Measurements from ENCODE around the gene PTDSS2. TPM values are rescaled to one million over a fixed set of nuclear protein-coding genes. Genes with fewer than 3 reads are reported as not detected.

Gene PTDSS2
- total RNA-seq, 1 experiment from 2014 or later, result 49.5 TPM

DNA sequence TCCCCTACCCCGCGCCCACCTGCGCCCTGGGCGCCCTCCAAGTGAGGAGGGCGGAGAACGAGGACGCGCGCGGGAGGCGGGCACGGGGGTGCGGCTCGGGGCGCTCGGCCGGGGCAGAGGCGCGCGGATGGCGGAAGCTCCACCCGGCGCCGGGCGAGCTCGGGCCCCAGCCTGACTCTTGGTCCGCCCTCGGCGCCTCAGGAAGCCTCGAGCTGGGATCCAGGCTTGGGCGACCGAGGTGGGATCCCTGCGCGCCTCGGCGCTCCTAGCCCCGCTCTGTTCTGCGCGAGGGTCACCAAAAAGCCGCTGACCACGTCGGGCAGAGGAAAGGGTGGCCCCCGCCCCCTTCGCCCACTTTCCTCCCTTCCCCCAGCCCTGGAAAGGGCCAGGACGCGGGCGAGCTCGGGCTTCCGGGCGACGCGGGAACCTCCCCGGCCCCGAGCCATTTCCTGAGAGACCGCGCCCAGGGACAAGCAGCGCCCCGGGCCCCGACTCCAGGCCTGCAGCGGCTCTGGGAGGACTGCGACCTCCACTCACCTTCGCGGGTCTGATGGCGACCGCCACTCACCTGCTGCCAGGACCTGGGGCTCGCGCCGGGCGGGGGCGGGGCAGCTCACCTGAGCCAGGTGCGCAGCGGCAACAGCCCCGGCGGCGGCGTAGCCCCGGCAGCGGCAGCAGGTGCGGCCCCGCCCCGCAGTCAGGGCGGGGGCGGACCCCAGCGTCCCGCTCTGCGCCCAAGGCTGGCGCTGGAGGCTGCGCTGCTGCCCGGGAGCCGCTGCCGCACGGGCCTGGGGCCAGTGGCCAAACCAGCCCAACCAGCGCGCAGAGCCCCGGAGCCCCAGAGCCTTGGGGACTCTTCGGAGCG lies 33.1 kb upstream of the PTDSS2 start (continued):
- TF ChIP-seq, protein P1, sequence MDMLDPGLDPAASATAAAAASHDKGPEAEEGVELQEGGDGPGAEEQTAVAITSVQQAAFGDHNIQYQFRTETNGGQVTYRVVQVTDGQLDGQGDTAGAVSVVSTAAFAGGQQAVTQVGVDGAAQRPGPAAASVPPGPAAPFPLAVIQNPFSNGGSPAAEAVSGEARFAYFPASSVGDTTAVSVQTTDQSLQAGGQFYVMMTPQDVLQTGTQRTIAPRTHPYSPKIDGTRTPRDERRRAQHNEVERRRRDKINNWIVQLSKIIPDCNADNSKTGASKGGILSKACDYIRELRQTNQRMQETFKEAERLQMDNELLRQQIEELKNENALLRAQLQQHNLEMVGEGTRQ (CRISPR knock-in tag; IDR thresholded peaks at IDR 0.05), result no peak
- TF ChIP-seq, protein P2, sequence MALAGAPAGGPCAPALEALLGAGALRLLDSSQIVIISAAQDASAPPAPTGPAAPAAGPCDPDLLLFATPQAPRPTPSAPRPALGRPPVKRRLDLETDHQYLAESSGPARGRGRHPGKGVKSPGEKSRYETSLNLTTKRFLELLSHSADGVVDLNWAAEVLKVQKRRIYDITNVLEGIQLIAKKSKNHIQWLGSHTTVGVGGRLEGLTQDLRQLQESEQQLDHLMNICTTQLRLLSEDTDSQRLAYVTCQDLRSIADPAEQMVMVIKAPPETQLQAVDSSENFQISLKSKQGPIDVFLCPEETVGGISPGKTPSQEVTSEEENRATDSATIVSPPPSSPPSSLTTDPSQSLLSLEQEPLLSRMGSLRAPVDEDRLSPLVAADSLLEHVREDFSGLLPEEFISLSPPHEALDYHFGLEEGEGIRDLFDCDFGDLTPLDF (CRISPR knock-in tag; IDR thresholded peaks at IDR 0.05), result no peak
- TF ChIP-seq, protein P3, sequence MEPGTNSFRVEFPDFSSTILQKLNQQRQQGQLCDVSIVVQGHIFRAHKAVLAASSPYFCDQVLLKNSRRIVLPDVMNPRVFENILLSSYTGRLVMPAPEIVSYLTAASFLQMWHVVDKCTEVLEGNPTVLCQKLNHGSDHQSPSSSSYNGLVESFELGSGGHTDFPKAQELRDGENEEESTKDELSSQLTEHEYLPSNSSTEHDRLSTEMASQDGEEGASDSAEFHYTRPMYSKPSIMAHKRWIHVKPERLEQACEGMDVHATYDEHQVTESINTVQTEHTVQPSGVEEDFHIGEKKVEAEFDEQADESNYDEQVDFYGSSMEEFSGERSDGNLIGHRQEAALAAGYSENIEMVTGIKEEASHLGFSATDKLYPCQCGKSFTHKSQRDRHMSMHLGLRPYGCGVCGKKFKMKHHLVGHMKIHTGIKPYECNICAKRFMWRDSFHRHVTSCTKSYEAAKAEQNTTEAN (CRISPR knock-in tag; IDR thresholded peaks at IDR 0.05), result peak; percentile 46; the same call in 1 of the 2 replicates
- TF ChIP-seq, protein P4, sequence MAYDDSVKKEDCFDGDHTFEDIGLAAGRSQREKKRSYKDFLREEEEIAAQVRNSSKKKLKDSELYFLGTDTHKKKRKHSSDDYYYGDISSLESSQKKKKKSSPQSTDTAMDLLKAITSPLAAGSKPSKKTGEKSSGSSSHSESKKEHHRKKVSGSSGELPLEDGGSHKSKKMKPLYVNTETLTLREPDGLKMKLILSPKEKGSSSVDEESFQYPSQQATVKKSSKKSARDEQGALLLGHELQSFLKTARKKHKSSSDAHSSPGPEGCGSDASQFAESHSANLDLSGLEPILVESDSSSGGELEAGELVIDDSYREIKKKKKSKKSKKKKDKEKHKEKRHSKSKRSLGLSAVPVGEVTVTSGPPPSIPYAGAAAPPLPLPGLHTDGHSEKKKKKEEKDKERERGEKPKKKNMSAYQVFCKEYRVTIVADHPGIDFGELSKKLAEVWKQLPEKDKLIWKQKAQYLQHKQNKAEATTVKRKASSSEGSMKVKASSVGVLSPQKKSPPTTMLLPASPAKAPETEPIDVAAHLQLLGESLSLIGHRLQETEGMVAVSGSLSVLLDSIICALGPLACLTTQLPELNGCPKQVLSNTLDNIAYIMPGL (CRISPR knock-in tag; IDR thresholded peaks at IDR 0.05), result no peak; the same call in 1 of the 2 replicates
- TF ChIP-seq, protein P5, sequence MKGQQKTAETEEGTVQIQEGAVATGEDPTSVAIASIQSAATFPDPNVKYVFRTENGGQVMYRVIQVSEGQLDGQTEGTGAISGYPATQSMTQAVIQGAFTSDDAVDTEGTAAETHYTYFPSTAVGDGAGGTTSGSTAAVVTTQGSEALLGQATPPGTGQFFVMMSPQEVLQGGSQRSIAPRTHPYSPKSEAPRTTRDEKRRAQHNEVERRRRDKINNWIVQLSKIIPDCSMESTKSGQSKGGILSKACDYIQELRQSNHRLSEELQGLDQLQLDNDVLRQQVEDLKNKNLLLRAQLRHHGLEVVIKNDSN (CRISPR knock-in tag; IDR thresholded peaks at IDR 0.05), result no peak
- TF ChIP-seq FOXK1 (CRISPR knock-in tag; IDR thresholded peaks at IDR 0.05) (peak; percentile 68), RELA (CRISPR knock-in tag; IDR thresholded peaks at IDR 0.05; ENCODE audit: borderline replicate concordance) (no peak; the same call in 1 of the 2 replicates), ELF4 (CRISPR knock-in tag; IDR thresholded peaks at IDR 0.05; ENCODE audit: low read depth) (no peak), GRHL2 (CRISPR knock-in tag; IDR thresholded peaks at IDR 0.05; ENCODE audit: insufficient replicate concordance, severe bottlenecking) (no peak), CREB1 (CRISPR knock-in tag; IDR thresholded peaks at IDR 0.05) (no peak), GABPB1 (CRISPR knock-in tag; IDR thresholded peaks at IDR 0.05) (no peak), SP1 (CRISPR knock-in tag; conservative IDR thresholded peaks at IDR 0.05) (peak; percentile 85), NFE2L1 (CRISPR knock-in tag; IDR thresholded peaks at IDR 0.05) (no peak), KAT7 (CRISPR knock-in tag; IDR thresholded peaks at IDR 0.05; ENCODE audit: borderline replicate concordance) (peak; percentile 89; the same call in 1 of the 2 replicates), NR3C1 (CRISPR knock-in tag; conservative IDR thresholded peaks at IDR 0.05; ENCODE audit: low read depth) (no peak; the same call in 1 of the 2 replicates), EMX1 (CRISPR knock-in tag; IDR thresholded peaks at IDR 0.05) (no peak)
- TF ChIP-seq, protein P6, sequence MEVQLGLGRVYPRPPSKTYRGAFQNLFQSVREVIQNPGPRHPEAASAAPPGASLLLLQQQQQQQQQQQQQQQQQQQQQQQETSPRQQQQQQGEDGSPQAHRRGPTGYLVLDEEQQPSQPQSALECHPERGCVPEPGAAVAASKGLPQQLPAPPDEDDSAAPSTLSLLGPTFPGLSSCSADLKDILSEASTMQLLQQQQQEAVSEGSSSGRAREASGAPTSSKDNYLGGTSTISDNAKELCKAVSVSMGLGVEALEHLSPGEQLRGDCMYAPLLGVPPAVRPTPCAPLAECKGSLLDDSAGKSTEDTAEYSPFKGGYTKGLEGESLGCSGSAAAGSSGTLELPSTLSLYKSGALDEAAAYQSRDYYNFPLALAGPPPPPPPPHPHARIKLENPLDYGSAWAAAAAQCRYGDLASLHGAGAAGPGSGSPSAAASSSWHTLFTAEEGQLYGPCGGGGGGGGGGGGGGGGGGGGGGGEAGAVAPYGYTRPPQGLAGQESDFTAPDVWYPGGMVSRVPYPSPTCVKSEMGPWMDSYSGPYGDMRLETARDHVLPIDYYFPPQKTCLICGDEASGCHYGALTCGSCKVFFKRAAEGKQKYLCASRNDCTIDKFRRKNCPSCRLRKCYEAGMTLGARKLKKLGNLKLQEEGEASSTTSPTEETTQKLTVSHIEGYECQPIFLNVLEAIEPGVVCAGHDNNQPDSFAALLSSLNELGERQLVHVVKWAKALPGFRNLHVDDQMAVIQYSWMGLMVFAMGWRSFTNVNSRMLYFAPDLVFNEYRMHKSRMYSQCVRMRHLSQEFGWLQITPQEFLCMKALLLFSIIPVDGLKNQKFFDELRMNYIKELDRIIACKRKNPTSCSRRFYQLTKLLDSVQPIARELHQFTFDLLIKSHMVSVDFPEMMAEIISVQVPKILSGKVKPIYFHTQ (CRISPR knock-in tag; IDR thresholded peaks at IDR 0.05), result no peak
- TF ChIP-seq, protein P7, sequence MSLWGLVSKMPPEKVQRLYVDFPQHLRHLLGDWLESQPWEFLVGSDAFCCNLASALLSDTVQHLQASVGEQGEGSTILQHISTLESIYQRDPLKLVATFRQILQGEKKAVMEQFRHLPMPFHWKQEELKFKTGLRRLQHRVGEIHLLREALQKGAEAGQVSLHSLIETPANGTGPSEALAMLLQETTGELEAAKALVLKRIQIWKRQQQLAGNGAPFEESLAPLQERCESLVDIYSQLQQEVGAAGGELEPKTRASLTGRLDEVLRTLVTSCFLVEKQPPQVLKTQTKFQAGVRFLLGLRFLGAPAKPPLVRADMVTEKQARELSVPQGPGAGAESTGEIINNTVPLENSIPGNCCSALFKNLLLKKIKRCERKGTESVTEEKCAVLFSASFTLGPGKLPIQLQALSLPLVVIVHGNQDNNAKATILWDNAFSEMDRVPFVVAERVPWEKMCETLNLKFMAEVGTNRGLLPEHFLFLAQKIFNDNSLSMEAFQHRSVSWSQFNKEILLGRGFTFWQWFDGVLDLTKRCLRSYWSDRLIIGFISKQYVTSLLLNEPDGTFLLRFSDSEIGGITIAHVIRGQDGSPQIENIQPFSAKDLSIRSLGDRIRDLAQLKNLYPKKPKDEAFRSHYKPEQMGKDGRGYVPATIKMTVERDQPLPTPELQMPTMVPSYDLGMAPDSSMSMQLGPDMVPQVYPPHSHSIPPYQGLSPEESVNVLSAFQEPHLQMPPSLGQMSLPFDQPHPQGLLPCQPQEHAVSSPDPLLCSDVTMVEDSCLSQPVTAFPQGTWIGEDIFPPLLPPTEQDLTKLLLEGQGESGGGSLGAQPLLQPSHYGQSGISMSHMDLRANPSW (CRISPR knock-in tag; conservative IDR thresholded peaks at IDR 0.05; ENCODE audit: low read depth), result peak; percentile 16; the same call in 1 of the 2 replicates
- TF ChIP-seq, protein P8, sequence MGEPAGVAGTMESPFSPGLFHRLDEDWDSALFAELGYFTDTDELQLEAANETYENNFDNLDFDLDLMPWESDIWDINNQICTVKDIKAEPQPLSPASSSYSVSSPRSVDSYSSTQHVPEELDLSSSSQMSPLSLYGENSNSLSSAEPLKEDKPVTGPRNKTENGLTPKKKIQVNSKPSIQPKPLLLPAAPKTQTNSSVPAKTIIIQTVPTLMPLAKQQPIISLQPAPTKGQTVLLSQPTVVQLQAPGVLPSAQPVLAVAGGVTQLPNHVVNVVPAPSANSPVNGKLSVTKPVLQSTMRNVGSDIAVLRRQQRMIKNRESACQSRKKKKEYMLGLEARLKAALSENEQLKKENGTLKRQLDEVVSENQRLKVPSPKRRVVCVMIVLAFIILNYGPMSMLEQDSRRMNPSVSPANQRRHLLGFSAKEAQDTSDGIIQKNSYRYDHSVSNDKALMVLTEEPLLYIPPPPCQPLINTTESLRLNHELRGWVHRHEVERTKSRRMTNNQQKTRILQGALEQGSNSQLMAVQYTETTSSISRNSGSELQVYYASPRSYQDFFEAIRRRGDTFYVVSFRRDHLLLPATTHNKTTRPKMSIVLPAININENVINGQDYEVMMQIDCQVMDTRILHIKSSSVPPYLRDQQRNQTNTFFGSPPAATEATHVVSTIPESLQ (CRISPR knock-in tag; IDR thresholded peaks at IDR 0.05), result no peak
- TF ChIP-seq, protein P9, sequence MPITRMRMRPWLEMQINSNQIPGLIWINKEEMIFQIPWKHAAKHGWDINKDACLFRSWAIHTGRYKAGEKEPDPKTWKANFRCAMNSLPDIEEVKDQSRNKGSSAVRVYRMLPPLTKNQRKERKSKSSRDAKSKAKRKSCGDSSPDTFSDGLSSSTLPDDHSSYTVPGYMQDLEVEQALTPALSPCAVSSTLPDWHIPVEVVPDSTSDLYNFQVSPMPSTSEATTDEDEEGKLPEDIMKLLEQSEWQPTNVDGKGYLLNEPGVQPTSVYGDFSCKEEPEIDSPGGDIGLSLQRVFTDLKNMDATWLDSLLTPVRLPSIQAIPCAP (CRISPR knock-in tag; IDR thresholded peaks at IDR 0.05), result 0 out of 2 replicates have a peak, but pooled peaks have one; percentile 53
